WTC11 (cell line): Measurements from ENCODE around the gene PLEKHG5.

Experiments used
- FOXP1 ChIP-seq: sonication (generic); formaldehyde crosslinking; IDR thresholded peaks from 2 replicates; pipeline ENCODE4 v1.8.0; 2022; ENCODE audit warnings: missing genetic modification reagents, mild to moderate bottlenecking, moderate library complexity, borderline replicate concordance
- IRF1 ChIP-seq: sonication (generic); formaldehyde crosslinking; IDR thresholded peaks from 2 replicates; pipeline ENCODE4 v1.8.0; 2023; ENCODE audit warnings: missing genetic modification reagents
- IRF2 ChIP-seq: sonication (generic); formaldehyde crosslinking; IDR thresholded peaks from 2 replicates; pipeline ENCODE4 v1.8.0; 2022; ENCODE audit warnings: low read depth, missing genetic modification reagents, borderline replicate concordance
- KAT7 ChIP-seq: sonication (generic); formaldehyde crosslinking; IDR thresholded peaks from 2 replicates; pipeline ENCODE4 v1.8.1; 2023; ENCODE audit warnings: missing genetic modification reagents, mild to moderate bottlenecking, borderline replicate concordance
- NR2C2 ChIP-seq: sonication (generic); formaldehyde crosslinking; IDR thresholded peaks from 2 replicates; pipeline ENCODE4 v1.8.0; 2022; ENCODE audit warnings: mild to moderate bottlenecking, missing genetic modification reagents
- RELA ChIP-seq: sonication (generic); formaldehyde crosslinking; IDR thresholded peaks from 2 replicates; pipeline ENCODE4 v1.8.1; 2022; ENCODE audit warnings: missing genetic modification reagents, mild to moderate bottlenecking, borderline replicate concordance
- SP1 ChIP-seq: sonication (generic); formaldehyde crosslinking; conservative IDR thresholded peaks from 2 replicates; pipeline ENCODE4 v1.8.1; 2022; ENCODE audit warnings: missing genetic modification reagents
- USF2 ChIP-seq: sonication (generic); formaldehyde crosslinking; IDR thresholded peaks from 2 replicates; pipeline ENCODE4 v1.8.1; 2023; ENCODE audit warnings: mild to moderate bottlenecking, missing genetic modification reagents, moderate library complexity
- ZNF138 ChIP-seq: sonication (generic); formaldehyde crosslinking; conservative IDR thresholded peaks from 2 replicates; pipeline ENCODE4 v1.8.1; 2022; ENCODE audit warnings: mild to moderate bottlenecking, moderate library complexity, missing genetic modification reagents
- TF ChIP-seq, protein P1 (sequence below): fragments of 200-600 bp; IDR thresholded peaks from 2 replicates; pipeline ENCODE4 v1.8.0; 2022; ENCODE audit warnings: antibody characterized with exemption
- TF ChIP-seq, protein P2 (sequence below): sonication (generic); formaldehyde crosslinking; IDR thresholded peaks from 2 replicates; pipeline ENCODE4 v1.8.1; 2022; ENCODE audit warnings: missing genetic modification reagents, borderline replicate concordance

- TF ChIP-seq, protein P1, sequence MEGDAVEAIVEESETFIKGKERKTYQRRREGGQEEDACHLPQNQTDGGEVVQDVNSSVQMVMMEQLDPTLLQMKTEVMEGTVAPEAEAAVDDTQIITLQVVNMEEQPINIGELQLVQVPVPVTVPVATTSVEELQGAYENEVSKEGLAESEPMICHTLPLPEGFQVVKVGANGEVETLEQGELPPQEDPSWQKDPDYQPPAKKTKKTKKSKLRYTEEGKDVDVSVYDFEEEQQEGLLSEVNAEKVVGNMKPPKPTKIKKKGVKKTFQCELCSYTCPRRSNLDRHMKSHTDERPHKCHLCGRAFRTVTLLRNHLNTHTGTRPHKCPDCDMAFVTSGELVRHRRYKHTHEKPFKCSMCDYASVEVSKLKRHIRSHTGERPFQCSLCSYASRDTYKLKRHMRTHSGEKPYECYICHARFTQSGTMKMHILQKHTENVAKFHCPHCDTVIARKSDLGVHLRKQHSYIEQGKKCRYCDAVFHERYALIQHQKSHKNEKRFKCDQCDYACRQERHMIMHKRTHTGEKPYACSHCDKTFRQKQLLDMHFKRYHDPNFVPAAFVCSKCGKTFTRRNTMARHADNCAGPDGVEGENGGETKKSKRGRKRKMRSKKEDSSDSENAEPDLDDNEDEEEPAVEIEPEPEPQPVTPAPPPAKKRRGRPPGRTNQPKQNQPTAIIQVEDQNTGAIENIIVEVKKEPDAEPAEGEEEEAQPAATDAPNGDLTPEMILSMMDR = no peak
- TF ChIP-seq USF2 (CRISPR knock-in tag) (no peak), SP1 (no peak), FOXP1 (CRISPR knock-in tag) (no peak), RELA (CRISPR knock-in tag) (no peak), KAT7 (no peak), IRF1 (no peak), IRF2 (no peak), NR2C2 (no peak), ZNF138 (CRISPR knock-in tag) (no peak)
- TF ChIP-seq, protein P2, sequence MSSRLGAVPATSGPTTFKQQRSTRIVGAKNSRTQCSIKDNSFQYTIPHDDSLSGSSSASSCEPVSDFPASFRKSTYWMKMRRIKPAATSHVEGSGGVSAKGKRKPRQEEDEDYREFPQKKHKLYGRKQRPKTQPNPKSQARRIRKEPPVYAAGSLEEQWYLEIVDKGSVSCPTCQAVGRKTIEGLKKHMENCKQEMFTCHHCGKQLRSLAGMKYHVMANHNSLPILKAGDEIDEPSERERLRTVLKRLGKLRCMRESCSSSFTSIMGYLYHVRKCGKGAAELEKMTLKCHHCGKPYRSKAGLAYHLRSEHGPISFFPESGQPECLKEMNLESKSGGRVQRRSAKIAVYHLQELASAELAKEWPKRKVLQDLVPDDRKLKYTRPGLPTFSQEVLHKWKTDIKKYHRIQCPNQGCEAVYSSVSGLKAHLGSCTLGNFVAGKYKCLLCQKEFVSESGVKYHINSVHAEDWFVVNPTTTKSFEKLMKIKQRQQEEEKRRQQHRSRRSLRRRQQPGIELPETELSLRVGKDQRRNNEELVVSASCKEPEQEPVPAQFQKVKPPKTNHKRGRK (CRISPR knock-in tag) = no peak
Measured at GRCh38 chr1:6473156-6473555, 18.3 kb downstream of the PLEKHG5 start.
